ENCODE measurements around the gene C11orf54. TPM values are rescaled to one million over a fixed set of nuclear protein-coding genes. Genes with fewer than 3 reads are reported as not detected.

Gene C11orf54
- total and polyA plus RNA-seq, 10 of the 15 experiments (the other 5 are each of a cell fraction or from before 2014, with no cell fraction given): 15.1 to 32.3 (median 26.8) TPM

DNA sequence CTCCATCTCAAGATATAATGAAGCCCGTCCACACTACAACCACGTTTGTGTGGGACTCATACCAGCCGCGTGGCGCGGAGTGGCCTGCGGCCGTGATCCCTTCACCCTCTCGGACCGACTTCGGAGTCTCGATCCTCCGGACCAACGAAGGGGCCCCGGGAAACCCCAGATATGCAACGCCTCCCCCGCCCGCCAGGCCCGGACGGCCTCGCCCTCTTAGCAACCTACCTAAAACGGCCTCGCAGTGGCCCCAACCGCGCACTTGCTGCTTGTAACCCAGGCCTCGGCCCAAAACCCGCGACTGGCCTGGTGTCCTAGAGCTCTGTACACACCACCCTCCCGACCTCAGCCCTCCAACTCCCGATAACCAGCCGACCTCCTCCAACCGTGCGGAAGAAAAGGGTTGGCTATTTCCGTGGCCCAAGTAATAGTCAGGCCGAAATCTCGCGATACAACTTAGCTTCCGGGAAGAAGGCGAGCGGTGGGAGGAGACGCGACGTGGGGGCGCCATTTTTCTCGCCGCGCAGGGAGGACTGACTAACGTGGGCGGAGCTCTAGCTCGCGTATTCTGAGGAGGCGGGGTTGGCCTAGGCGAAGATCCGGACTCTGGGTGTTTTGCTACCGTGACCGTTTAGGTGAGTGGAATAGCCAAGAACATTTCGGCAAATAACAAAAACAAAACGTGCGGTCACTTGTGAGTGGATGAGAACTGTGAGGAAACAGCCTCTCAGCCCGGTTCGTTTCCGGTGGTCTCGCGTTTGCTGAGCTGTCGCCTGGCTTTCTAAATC, at the start of gene C11orf54, which contains the start of gene TAF1D (continued):
- TF ChIP-seq CBX5 (IDR thresholded peaks at IDR 0.05; ENCODE audit: low read depth) (peak; percentile 72; the same call in 1 of the 2 replicates), IRF5 (IDR thresholded peaks at IDR 0.05; ENCODE audit: borderline replicate concordance) (peak; percentile 81), ZBED1 (IDR thresholded peaks at IDR 0.05; ENCODE audit: borderline replicate concordance) (peak; percentile 93), EED (IDR thresholded peaks at IDR 0.05; ENCODE audit: low read depth) (no peak), RUNX3 (IDR thresholded peaks at IDR 0.05; ENCODE audit: low read length) (peak; percentile 5), SMAD1 (IDR thresholded peaks at IDR 0.05; ENCODE audit: low read depth, partially characterized antibody) (peak; percentile 80), HDGF (IDR thresholded peaks at IDR 0.05) (peak; percentile 69; the same call in 1 of the 2 replicates), USF2 (IDR thresholded peaks at IDR 0.05; ENCODE audit: borderline replicate concordance, low read depth, low read length) (no peak), SIN3A (IDR thresholded peaks at IDR 0.05; ENCODE audit: low read depth, low read length) (peak; percentile 73), BACH1 (IDR thresholded peaks at IDR 0.05; ENCODE audit: borderline replicate concordance) (0 out of 2 replicates have a peak, but pooled peaks have one; percentile 77), NBN (IDR thresholded peaks at IDR 0.05) (peak; percentile 88; the same call in 1 of the 2 replicates), SMARCA5 (IDR thresholded peaks at IDR 0.05) (0 out of 2 replicates have a peak, but pooled peaks have one; percentile 37)
- TF ChIP-seq, protein P1, sequence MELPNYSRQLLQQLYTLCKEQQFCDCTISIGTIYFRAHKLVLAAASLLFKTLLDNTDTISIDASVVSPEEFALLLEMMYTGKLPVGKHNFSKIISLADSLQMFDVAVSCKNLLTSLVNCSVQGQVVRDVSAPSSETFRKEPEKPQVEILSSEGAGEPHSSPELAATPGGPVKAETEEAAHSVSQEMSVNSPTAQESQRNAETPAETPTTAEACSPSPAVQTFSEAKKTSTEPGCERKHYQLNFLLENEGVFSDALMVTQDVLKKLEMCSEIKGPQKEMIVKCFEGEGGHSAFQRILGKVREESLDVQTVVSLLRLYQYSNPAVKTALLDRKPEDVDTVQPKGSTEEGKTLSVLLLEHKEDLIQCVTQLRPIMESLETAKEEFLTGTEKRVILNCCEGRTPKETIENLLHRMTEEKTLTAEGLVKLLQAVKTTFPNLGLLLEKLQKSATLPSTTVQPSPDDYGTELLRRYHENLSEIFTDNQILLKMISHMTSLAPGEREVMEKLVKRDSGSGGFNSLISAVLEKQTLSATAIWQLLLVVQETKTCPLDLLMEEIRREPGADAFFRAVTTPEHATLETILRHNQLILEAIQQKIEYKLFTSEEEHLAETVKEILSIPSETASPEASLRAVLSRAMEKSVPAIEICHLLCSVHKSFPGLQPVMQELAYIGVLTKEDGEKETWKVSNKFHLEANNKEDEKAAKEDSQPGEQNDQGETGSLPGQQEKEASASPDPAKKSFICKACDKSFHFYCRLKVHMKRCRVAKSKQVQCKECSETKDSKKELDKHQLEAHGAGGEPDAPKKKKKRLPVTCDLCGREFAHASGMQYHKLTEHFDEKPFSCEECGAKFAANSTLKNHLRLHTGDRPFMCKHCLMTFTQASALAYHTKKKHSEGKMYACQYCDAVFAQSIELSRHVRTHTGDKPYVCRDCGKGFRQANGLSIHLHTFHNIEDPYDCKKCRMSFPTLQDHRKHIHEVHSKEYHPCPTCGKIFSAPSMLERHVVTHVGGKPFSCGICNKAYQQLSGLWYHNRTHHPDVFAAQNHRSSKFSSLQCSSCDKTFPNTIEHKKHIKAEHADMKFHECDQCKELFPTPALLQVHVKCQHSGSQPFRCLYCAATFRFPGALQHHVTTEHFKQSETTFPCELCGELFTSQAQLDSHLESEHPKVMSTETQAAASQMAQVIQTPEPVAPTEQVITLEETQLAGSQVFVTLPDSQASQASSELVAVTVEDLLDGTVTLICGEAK (IDR thresholded peaks at IDR 0.05; ENCODE audit: borderline replicate concordance): peak; percentile 47; the same call in 1 of the 2 replicates
- TF ChIP-seq, protein P2, sequence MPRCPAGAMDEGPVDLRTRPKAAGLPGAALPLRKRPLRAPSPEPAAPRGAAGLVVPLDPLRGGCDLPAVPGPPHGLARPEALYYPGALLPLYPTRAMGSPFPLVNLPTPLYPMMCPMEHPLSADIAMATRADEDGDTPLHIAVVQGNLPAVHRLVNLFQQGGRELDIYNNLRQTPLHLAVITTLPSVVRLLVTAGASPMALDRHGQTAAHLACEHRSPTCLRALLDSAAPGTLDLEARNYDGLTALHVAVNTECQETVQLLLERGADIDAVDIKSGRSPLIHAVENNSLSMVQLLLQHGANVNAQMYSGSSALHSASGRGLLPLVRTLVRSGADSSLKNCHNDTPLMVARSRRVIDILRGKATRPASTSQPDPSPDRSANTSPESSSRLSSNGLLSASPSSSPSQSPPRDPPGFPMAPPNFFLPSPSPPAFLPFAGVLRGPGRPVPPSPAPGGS (IDR thresholded peaks at IDR 0.05; ENCODE audit: borderline replicate concordance, insufficient read depth, low read depth, low read length, poor library complexity, severe bottlenecking): peak; percentile 34
- TF ChIP-seq, protein P3, sequence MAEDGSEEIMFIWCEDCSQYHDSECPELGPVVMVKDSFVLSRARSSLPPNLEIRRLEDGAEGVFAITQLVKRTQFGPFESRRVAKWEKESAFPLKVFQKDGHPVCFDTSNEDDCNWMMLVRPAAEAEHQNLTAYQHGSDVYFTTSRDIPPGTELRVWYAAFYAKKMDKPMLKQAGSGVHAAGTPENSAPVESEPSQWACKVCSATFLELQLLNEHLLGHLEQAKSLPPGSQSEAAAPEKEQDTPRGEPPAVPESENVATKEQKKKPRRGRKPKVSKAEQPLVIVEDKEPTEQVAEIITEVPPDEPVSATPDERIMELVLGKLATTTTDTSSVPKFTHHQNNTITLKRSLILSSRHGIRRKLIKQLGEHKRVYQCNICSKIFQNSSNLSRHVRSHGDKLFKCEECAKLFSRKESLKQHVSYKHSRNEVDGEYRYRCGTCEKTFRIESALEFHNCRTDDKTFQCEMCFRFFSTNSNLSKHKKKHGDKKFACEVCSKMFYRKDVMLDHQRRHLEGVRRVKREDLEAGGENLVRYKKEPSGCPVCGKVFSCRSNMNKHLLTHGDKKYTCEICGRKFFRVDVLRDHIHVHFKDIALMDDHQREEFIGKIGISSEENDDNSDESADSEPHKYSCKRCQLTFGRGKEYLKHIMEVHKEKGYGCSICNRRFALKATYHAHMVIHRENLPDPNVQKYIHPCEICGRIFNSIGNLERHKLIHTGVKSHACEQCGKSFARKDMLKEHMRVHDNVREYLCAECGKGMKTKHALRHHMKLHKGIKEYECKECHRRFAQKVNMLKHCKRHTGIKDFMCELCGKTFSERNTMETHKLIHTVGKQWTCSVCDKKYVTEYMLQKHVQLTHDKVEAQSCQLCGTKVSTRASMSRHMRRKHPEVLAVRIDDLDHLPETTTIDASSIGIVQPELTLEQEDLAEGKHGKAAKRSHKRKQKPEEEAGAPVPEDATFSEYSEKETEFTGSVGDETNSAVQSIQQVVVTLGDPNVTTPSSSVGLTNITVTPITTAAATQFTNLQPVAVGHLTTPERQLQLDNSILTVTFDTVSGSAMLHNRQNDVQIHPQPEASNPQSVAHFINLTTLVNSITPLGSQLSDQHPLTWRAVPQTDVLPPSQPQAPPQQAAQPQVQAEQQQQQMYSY (CRISPR knock-in tag; IDR thresholded peaks at IDR 0.05): peak; percentile 10; the same call in 1 of the 2 replicates
